NCI-H2107 treated with DMSO at 0.1 percent for 48 hours (cell line): ENCODE results near the gene FRAT1.

Experiments
- DNase-seq: peaks from one replicate; lab custom pipeline; 2025; ENCODE audit not compliant: unreplicated experiment; lab: John Stamatoyannopoulos, UW

The FRAT1 gene

GRCh38 chr10:97365761-97366351 is 46.8 kb downstream of the FRAT1 start:
- DNase-seq, result no peak

DNA sequence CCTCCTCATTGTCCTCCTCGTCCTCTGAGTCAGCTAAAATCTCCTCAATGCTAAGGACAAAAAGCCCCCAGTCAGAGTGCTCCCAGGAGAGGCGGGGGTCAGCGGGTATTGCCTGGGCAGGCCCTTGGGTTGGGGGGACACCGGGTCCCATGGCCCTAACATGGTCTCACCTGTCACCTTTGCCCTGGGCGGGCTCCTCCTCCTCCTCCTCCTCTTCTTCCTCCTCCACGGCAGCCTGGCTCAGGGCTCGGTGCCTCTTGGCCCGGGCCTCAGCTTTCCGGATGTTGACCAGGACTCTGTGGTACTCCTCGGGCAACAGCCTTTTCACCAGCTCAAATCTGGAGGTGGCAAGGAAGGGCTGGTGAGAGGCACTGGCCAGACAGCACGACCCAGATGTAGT is 47.5 kb downstream of the FRAT1 start:
- DNase-seq, result no peak

GRCh38 chr10:97367126-97367649 is 48.1 kb downstream of the FRAT1 start:
- no peak for DNase-seq
